HG03196 (cell line): ENCODE measurements around the gene NR3C2.

Experiments used
- ATAC-seq: cut with Tn5 transposase; IDR thresholded peaks from one replicate; pipeline ENCODE4 v1.9.1; 2021; ENCODE audit not compliant: unreplicated experiment

Gene NR3C2

GRCh38 chr4:148315049-148315448, 127.2 kb downstream of the NR3C2 start:
- no peak for ATAC-seq

GRCh38 chr4:148312956-148313490, 129.2 kb downstream of the NR3C2 start:
- ATAC-seq, result no peak

- ATAC-seq, result no peak
Measured at GRCh38 chr4:148311526-148311925, 130.7 kb downstream of the NR3C2 start.

- no peak for ATAC-seq
Measured at GRCh38 chr4:148310756-148311155, 131.5 kb downstream of the NR3C2 start.

- ATAC-seq, result no peak
Measured at GRCh38 chr4:148305751-148306150, 136.5 kb downstream of the NR3C2 start.

GRCh38 chr4:148302416-148302815, 139.8 kb downstream of the NR3C2 start:
- no peak for ATAC-seq

GRCh38 chr4:148300877-148301276, 141.3 kb downstream of the NR3C2 start:
- ATAC-seq, result no peak

- no peak for ATAC-seq
Measured at GRCh38 chr4:148299337-148299736, 142.9 kb downstream of the NR3C2 start.

GRCh38 chr4:148296498-148296897, 145.7 kb downstream of the NR3C2 start:
- no peak for ATAC-seq

GRCh38 chr4:148295642-148296041, 146.6 kb downstream of the NR3C2 start:
- no peak for ATAC-seq

- no peak for ATAC-seq
Measured at GRCh38 chr4:148293571-148293970, 148.6 kb downstream of the NR3C2 start.

GRCh38 chr4:148292686-148293085, 149.5 kb downstream of the NR3C2 start:
- ATAC-seq, result no peak

GRCh38 chr4:148289740-148290139, 152.5 kb downstream of the NR3C2 start:
- no peak for ATAC-seq

- ATAC-seq, result no peak
Measured at GRCh38 chr4:148288448-148288847, 153.8 kb downstream of the NR3C2 start.

GRCh38 chr4:148287111-148287510, 155.1 kb downstream of the NR3C2 start:
- no peak for ATAC-seq

- ATAC-seq, result no peak
Measured at GRCh38 chr4:148286012-148286411, 156.2 kb downstream of the NR3C2 start.

- no peak for ATAC-seq
Measured at GRCh38 chr4:148283665-148284064, 158.5 kb downstream of the NR3C2 start.

- no peak for ATAC-seq
Measured at GRCh38 chr4:148278310-148278709, 163.9 kb downstream of the NR3C2 start.

GRCh38 chr4:148275266-148275665, 166.9 kb downstream of the NR3C2 start:
- no peak for ATAC-seq

- no peak for ATAC-seq
Measured at GRCh38 chr4:148273501-148273986, 168.7 kb downstream of the NR3C2 start.

GRCh38 chr4:148271166-148271565, 171.0 kb downstream of the NR3C2 start:
- ATAC-seq, result no peak

- no peak for ATAC-seq
Measured at GRCh38 chr4:148270630-148271029, 171.6 kb downstream of the NR3C2 start.

GRCh38 chr4:148268835-148269234, 173.4 kb downstream of the NR3C2 start:
- no peak for ATAC-seq
